Ishikawa (cell line): Measurements from ENCODE around the gene NCKAP1.

Experiments
- CEBPB ChIP-seq: IDR thresholded peaks from 2 replicates; pipeline ENCODE4 v1.6.1; 2012
- EGR1 ChIP-seq: IDR thresholded peaks from 2 replicates; pipeline ENCODE4 v1.6.1; 2012
- EP300 ChIP-seq: IDR thresholded peaks from 2 replicates; pipeline ENCODE4 v1.6.1; 2012; ENCODE audit warnings: borderline replicate concordance
- MAX ChIP-seq: IDR thresholded peaks from 2 replicates; pipeline ENCODE4 v1.6.1; 2012
- RAD21 ChIP-seq: IDR thresholded peaks from 2 replicates; pipeline ENCODE4 v1.6.1; 2012; ENCODE audit warnings: low read depth
- TAF1 ChIP-seq: IDR thresholded peaks from 2 replicates; pipeline ENCODE4 v1.6.1; 2012; ENCODE audit warnings: low read depth, mild to moderate bottlenecking
- TEAD4 ChIP-seq: IDR thresholded peaks from 2 replicates; pipeline ENCODE4 v1.6.1; 2012
- YY1 ChIP-seq: IDR thresholded peaks from 2 replicates; pipeline ENCODE4 v1.6.1; 2012; ENCODE audit warnings: low read depth
- ZBTB7A ChIP-seq: IDR thresholded peaks from 2 replicates; pipeline ENCODE4 v1.6.1; 2012; ENCODE audit warnings: low read depth
- TF ChIP-seq, protein P1 (sequence below): IDR thresholded peaks from 2 replicates; pipeline ENCODE4 v1.6.1; 2012; ENCODE audit warnings: low read depth, mild to moderate bottlenecking

- TF ChIP-seq, protein P1, sequence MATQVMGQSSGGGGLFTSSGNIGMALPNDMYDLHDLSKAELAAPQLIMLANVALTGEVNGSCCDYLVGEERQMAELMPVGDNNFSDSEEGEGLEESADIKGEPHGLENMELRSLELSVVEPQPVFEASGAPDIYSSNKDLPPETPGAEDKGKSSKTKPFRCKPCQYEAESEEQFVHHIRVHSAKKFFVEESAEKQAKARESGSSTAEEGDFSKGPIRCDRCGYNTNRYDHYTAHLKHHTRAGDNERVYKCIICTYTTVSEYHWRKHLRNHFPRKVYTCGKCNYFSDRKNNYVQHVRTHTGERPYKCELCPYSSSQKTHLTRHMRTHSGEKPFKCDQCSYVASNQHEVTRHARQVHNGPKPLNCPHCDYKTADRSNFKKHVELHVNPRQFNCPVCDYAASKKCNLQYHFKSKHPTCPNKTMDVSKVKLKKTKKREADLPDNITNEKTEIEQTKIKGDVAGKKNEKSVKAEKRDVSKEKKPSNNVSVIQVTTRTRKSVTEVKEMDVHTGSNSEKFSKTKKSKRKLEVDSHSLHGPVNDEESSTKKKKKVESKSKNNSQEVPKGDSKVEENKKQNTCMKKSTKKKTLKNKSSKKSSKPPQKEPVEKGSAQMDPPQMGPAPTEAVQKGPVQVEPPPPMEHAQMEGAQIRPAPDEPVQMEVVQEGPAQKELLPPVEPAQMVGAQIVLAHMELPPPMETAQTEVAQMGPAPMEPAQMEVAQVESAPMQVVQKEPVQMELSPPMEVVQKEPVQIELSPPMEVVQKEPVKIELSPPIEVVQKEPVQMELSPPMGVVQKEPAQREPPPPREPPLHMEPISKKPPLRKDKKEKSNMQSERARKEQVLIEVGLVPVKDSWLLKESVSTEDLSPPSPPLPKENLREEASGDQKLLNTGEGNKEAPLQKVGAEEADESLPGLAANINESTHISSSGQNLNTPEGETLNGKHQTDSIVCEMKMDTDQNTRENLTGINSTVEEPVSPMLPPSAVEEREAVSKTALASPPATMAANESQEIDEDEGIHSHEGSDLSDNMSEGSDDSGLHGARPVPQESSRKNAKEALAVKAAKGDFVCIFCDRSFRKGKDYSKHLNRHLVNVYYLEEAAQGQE, result no peak
- TF ChIP-seq EP300 (no peak), CEBPB (no peak), MAX (no peak), TEAD4 (no peak), YY1 (peak; percentile 51; the same call in 1 of the 2 replicates), RAD21 (no peak), ZBTB7A (peak; percentile 39; the same call in 1 of the 2 replicates), EGR1 (0 out of 2 replicates have a peak, but pooled peaks have one; percentile 26), TAF1 (no peak)
Measured at GRCh38 chr2:183037553-183038340, 510 bp downstream of the NCKAP1 start.
